Left renal pelvis (tissue), 4 donors: ENCODE results near the gene EFCAB11. TPM values are rescaled to one million over a fixed set of nuclear protein-coding genes. Genes with fewer than 3 reads are reported as not detected.

Experiments used
- DNase-seq, 4 donors: peaks; one replicate each; pipeline ENCODE4 v3.0.0-alpha.2; 2013; ENCODE audit warnings: low read depth in 4 of 4, low spot score in 3 of 4
- polyA plus RNA-seq, 4 donors: library from polyadenylated mRNA; unstranded; fragments of 120-200 nt; gene quantifications; one replicate each; pipeline ENCODE4 v1.2.1, GENCODE V29; 2013; ENCODE audit not compliant: insufficient read length in 4 of 4

The EFCAB11 gene
- polyA plus RNA-seq, 4 donors: 10.7 to 22.0 (median 17.4) TPM

DNA sequence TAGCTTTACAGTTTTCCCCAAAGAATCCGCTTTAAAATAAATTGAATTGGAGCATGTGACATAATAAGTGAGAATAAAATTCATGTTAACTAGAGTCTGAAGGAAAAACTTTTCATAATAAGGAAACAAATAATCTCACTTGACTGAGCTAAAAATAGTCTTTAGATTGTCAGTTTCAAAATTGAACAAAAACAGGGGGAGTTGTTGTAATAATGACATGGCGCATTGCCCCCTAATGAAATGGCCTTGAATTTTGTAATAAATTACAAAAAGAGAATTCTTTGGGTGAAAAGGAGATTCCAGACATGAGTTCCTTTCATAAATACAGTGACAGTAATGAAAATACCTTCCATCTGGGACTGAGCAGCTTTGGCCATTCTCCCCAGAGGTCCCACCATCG is 178.6 kb downstream of the EFCAB11 start:
- no peak for DNase-seq

DNA sequence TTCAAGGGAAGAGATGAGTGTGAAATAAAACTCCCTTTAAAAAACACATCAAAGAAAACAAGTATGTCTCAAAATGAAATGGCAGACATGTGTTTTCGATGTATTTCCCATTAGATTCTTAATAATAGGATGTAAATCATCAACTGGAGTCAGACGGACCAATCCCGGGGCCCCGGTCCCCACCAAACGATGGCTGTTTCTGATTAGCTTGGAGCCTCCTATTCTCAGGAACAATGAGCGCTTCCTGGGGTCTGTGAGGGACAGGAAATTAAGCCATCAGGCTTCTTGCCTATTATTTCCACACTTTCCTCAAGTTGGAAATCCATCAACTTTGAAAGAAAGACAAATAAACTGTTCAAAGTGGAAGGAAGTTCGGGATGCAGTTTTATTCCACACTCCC is 179.4 kb downstream of the EFCAB11 start:
- no peak for DNase-seq

DNA sequence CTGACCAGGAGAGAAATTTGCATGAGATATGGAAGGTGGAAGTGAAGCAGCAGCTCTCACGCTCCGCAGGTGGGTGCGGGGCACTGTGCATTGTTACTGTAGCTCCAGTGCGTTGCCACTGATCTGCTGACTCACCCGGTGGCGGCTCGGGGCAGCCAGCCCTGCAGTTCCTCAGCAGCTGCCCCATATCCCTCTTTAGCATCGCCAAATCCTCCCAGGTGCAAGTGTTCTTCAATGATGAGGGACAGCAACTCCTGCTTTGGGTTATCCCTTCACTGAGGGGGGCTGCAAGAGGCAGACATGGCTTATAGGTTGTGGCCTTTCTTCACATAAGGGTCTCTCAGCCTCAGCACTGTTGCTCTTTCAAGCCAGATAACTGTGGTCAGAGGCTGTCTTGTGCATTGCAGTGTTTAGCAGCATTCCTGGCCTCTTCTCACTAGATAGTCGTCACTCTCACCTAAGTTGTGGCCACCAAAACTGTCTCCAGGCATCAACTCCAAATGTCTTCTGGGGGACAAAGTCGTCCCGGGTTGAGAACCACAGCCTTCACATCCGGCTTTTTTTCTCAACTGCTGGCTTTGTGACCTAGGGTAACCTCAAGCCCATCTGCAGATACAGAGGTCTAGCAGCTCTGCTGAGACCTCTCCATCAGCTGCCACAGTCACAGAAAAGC is 180.8 kb downstream of the EFCAB11 start:
- DNase-seq: no peak

DNA sequence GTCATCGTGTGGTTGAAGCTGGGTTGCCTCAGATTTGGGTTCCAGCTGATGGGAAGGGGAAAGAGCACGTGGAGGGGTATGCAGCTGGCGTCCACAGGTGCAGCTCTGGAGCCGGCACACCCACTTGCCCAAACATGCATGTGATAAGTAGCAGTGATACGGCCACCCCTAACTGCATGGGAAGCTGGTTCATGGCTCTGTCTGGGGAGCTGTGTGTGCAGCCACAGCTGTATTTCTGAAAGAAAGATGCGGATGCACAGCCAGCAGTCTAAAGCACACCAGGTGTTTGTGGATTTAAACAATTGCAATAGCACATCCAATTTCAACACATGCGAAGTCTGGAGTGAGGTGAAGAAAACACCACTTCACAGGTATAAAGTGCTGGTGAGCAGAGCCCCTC is 181.4 kb downstream of the EFCAB11 start:
- DNase-seq: no peak

DNA sequence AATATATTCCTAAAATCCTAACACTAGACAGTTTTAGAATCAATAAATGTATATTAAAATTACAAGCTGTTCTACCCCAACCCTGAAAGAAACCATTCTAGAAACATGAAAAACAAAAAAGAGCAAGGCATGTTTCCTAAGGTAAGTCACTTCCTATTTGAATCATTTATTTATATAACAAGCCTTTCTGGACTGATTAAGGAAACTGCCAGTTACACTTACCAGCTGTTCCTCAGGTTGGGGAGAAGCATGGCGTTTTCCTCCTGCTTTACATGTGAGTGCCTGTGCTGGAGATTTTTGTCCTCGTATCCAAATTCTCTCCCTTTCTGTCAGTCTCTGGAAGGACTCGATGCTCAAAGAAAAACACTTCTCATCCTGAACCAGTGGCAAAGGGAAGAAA is 183.3 kb downstream of the EFCAB11 start:
- DNase-seq: no peak

DNA sequence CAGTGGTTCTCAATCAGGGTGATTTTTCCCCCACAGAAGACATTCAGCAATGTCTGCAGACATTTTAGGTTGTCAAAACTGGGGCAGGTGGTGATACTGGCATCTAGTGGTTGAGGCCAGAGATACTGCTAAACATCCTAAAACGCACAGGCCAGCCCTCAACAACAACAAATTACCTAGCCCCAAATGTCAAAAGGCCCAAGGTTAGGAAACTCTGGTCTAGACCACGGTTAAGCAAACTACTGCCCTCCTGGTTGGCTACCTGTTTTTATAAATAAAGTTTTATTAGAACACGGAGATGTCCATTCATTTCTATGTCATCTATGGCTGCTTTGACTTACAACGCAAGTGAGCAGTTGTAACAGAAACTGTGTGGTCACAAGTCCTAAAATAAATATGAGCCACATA is 186.7 kb downstream of the EFCAB11 start:
- DNase-seq: no peak

DNA sequence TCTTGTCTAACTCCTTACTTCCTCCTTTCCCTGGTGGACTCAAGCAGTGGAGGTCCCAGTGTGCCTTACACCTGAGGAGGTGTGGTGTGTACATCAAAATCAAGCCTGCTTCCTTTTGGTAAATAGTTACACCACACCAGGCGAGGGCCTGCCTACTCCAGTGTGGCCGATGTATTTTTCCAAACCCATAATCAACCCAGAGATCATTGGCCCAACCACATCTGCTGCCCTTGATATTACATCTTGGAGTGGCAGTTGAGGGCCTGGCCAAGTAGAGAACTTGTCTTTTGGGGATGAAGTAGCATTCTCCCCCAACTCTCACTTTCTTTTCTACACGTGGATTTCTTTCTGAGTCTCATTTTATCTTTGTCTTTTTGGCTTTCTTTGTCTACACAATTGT is 187.4 kb downstream of the EFCAB11 start:
- DNase-seq: no peak

DNA sequence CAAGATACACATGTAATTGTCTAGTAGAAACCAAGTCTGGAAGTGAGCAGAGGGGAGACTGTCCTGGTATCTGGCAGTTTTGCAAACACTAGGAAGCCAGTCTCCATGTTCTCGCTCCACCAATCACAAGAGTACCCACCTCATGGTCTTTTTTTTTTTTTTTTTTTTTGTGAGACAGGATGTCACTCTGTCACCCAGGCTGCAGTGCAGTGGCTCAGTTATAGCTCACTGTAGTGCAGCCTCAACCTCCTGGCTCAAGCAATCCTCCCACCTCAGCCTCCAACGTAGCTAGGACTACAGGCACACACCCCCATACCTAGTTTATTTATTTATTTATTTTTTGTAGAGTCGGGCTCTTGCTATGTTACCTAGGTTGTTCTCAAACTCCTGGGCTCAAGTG is 189.2 kb downstream of the EFCAB11 start:
- no peak for DNase-seq

DNA sequence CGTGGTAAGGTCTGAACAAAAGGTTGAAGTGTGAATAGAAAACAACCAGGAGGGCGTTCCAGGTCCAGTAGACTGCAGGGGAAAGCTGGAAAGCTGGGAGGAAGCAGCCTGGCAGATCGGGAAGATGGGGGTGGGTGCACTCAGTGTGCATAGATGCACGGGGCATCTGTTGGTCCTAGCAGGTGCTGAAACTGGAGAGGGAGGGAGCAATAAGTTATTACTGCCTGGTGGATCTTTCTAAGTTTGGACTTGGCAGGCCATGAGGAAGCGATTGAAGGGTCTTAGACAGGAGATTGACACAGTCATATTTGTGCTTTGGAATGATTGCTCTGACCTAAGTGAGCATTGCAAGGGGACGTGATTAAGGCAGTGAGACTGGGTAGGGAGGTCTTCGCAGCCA is 194.4 kb downstream of the EFCAB11 start:
- DNase-seq: no peak

DNA sequence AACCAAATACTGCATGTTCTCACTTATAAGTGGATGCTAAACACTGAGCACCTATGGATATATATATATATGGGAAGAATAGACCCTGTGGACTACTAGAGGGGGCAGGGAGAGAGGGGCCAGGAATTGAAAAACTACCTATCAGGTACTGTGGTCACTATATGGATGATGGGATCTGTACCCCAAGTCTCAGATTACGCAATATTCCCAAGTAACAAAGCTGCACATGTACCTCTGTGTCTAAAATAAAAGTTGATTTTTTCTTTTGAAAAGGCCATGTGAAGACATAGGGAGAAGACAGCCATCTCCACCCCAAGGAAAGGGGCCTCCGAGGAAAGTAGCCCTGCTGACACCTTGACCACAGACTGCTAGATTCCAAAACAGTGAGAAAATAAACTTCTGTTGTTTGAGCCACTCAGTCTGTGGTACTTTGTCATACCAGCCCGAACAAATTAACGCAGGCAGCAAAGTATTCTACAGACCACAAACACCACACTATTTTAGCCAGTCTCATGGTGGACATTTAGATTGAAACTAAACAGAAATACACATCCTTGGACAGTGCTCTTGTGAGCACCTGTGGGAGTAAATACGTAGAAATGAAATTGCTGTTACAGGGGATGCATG is 197.1 kb downstream of the EFCAB11 start:
- DNase-seq: no peak

DNA sequence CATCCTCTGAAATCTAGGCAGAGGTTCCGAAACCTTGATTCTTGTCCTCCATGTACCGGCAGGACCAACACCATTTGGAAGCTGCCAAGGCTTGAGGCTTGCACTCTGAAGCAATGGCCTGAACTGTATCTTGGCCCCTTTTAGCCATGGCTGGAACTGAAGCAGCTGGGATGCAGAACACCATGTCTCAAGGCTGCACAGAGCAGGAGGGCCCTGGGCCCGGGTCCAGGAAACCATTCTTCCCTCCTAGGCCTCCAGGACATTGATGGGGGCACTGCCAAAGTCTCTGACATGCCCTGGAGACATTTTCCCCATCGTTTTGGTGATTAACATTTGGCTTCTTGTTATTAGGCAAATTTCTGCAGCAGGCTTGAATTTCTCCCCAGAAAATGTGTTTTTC is 198.7 kb downstream of the EFCAB11 start:
- DNase-seq: no peak

DNA sequence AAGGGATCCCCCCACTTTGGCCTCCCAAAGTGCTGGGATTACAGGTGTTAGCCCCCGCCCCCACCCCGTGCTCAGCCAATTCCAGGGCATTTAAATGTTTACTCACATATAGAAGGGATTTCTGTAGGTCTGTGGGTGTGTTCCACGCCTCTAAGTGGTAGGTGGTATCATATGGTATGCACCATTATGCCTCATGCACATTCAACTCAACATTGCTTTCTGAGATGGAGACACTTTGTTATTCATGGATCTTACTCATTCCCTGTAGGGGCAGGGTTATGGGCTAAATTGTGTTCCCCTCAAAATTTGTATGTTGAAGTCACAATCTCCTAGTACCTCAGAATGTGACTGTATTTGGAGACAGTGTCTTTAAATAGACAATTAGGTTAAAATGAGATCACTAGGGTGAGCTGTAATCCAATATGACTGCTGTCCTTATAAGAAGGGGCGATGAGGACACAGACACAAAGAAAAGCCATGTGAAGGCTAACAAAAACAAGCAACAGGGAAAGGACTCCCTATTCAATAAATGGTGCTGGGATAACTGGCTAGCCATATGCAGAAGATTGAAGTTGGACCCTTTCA is 200.6 kb downstream of the EFCAB11 start:
- DNase-seq: no peak

DNA sequence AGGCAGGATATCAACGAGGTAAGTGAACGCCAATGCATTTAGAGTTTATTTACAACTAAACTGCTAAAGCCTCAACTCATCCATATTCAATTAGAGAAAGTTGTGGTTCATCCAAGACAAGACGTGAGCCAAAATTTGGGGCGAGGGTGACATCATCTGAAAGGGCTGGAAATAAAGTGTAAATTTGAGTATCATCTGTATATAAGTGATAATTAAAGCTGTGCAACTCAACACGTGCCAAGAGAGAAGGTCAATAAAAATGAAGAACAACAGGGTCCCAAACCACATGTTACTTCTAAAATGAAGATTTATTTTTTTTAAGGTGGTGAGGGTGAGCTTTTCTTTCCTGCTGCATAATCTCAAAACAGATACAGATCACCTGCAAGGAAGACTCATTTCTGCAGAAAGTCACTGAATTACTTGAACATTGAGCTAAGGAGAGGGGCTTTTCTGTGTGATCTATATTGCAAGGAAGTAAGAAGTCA is 203.6 kb downstream of the EFCAB11 start:
- no peak for DNase-seq

DNA sequence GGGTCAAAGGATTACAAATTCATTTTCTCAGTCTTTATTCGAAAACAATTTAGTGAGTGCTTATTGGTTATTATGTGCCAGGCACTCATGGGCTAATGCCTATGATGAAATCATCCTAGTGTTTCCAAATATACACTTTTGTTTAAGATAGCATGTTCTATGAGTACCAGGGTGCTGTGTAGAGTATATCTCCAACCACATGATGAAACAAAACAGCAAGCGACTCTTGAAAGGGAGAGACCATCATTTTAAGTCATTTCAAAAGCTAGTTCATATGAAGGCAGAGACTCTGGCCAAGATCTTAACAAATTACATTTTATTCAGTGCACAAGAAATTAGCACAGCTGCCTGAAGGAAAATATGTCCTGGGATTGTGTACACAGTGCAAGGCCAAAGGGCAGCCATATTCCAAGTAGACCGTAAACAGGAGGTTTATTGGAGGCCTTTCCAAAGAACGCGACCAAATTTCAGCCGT is 204.2 kb downstream of the EFCAB11 start:
- DNase-seq: no peak

DNA sequence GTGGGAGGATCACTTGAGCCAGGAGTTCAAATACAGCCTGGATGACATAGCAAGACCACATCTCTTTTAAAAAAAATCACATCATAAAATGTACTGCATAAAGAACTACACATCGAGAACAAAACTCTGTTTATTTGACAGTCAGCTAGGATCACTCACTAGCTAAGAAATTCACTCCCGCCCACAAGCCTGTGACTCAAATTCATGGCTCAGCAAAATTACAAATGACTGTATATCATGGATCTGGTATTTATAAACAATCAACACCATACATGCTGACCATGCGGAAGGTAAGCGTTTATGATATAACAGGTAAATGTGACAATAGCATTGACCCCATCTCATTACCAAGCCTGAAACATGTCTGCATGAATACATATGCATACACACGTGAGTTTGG is 206.5 kb downstream of the EFCAB11 start:
- DNase-seq: no peak

DNA sequence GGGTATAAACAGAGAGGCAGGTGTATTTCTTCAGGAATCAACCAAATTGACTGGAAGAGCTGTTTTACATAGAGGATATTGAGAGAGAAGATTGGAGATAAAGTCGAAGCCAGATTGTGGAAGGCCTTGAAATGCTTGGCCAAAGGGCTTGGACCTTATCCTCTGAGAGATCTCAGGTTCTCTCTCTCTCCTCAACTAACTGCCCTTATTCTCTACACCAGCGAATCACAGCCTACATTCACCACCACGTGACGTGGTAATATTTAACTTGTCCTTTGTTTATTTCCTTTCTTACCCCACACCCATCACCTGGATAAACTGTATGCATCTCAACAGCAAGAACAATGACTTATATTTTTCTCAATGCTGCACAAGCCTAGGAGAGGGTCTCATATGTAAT is 207.4 kb downstream of the EFCAB11 start:
- no peak for DNase-seq

DNA sequence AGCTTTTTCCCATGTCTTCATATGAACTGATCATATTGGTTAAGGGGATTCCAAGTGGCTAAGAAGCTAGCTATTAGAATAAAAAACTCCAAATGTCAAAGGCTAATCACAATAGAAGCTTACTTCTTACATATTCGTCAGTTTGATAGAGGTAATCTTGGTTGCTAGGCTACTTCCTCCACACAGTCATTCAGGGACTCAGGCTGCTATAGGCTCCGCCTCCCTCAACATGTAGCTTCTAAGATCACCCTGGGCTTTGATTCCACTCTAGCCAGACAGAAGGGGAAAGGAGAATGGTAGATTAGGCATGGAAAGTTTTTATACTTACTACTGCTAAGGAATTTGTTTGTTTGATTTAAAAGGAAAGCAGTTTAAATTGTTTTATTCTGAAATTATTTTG is 207.9 kb downstream of the EFCAB11 start:
- DNase-seq: no peak

DNA sequence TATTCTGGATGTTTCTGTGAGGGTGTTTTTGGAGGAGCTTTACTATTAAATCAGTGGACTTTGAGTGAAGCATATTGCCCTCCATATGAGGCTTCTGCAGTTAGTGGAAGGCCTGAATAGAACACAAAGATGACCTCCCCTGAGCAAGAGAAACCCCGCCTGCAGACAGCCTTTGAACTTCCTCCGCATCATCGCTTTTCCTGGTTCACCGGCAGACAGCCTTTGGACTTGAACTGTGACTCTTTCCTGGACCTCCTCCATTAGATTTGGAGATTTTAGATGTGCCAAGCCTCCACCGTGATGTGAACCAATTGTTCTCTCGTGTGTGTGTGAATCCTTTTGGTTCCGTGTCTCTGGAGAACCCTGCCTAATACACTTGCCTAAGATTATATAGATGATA is 208.4 kb downstream of the EFCAB11 start:
- DNase-seq: no peak
